Hepatocyte (in vitro differentiated cells): ENCODE results near the gene SHFL.

ENCODE experiments used
- CTCF ChIP-seq: fragments of 200-600 bp; sonication (generic); IDR thresholded peaks from 2 replicates; pipeline ENCODE4 v1.5.1; 2016; ENCODE audit warnings: antibody characterized with exemption, mild to moderate bottlenecking; ENCODE audit not compliant: poor library complexity
- EZH2 ChIP-seq: fragments of 200-600 bp; sonication (generic); IDR thresholded peaks from 2 replicates; pipeline ENCODE4 v1.6.1; 2016; ENCODE audit warnings: antibody characterized with exemption, mild to moderate bottlenecking, borderline replicate concordance
- EZH2phosphoT487 ChIP-seq: fragments of 200-600 bp; sonication (generic); IDR thresholded peaks from one replicate; pipeline ENCODE4 v1.6.1; 2018; ENCODE audit warnings: antibody characterized with exemption, mild to moderate bottlenecking, low read depth, moderate library complexity; ENCODE audit not compliant: unreplicated experiment, severe bottlenecking

- TF ChIP-seq CTCF: no peak
- no peak for TF ChIP-seq EZH2
- TF ChIP-seq EZH2phosphoT487: no peak
Observed at GRCh38 chr19:10084803-10085202, 1.3 kb upstream of the SHFL start.
